Measurements from ENCODE around the gene MRPL51. TPM values are rescaled to one million over a fixed set of nuclear protein-coding genes. Genes with fewer than 3 reads are reported as not detected.

MRPL51 gene
- total and polyA plus RNA-seq, 9 of the 15 experiments (the other 6 are each of a cell fraction or from before 2014, with no cell fraction given): 127 to 727 (median 208) TPM

GRCh38 chr12:6533923-6534694 is 41.0 kb upstream of the MRPL51 start, which contains the start of gene GAPDH (continued):
- TF ChIP-seq GTF2E2 (tag; IDR thresholded peaks at IDR 0.05): peak; percentile 89
- TF ChIP-seq AFF1 (IDR thresholded peaks at IDR 0.05; ENCODE audit: low read depth in 1 of 2, partially characterized antibody in 2 of 2): peak in 1 of 2 experiments; percentile 86
- peak; percentile 8; the same call in 1 of the 2 replicates for TF ChIP-seq HCFC1 (IDR thresholded peaks at IDR 0.05; ENCODE audit: low read depth, low read length)
- TF ChIP-seq, protein P1, sequence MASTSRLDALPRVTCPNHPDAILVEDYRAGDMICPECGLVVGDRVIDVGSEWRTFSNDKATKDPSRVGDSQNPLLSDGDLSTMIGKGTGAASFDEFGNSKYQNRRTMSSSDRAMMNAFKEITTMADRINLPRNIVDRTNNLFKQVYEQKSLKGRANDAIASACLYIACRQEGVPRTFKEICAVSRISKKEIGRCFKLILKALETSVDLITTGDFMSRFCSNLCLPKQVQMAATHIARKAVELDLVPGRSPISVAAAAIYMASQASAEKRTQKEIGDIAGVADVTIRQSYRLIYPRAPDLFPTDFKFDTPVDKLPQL (IDR thresholded peaks at IDR 0.05; ENCODE audit: extremely low read depth, insufficient read length): peak; percentile 90
- TF ChIP-seq, protein P2, sequence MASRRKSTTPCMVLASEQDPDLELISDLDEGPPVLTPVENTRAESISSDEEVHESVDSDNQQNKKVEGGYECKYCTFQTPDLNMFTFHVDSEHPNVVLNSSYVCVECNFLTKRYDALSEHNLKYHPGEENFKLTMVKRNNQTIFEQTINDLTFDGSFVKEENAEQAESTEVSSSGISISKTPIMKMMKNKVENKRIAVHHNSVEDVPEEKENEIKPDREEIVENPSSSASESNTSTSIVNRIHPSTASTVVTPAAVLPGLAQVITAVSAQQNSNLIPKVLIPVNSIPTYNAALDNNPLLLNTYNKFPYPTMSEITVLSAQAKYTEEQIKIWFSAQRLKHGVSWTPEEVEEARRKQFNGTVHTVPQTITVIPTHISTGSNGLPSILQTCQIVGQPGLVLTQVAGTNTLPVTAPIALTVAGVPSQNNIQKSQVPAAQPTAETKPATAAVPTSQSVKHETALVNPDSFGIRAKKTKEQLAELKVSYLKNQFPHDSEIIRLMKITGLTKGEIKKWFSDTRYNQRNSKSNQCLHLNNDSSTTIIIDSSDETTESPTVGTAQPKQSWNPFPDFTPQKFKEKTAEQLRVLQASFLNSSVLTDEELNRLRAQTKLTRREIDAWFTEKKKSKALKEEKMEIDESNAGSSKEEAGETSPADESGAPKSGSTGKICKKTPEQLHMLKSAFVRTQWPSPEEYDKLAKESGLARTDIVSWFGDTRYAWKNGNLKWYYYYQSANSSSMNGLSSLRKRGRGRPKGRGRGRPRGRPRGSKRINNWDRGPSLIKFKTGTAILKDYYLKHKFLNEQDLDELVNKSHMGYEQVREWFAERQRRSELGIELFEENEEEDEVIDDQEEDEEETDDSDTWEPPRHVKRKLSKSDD (conservative IDR thresholded peaks at IDR 0.05; ENCODE audit: low read length): no peak
- TF ChIP-seq, protein P3, sequence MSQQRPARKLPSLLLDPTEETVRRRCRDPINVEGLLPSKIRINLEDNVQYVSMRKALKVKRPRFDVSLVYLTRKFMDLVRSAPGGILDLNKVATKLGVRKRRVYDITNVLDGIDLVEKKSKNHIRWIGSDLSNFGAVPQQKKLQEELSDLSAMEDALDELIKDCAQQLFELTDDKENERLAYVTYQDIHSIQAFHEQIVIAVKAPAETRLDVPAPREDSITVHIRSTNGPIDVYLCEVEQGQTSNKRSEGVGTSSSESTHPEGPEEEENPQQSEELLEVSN (IDR thresholded peaks at IDR 0.05; ENCODE audit: borderline replicate concordance in 1 of 2, extremely low read depth in 1 of 2, insufficient read depth in 1 of 2, insufficient read length in 1 of 2, low read depth in 1 of 2, low read length in 1 of 2, poor library complexity in 1 of 2, severe bottlenecking in 1 of 2): peak; percentile 81 to 90
- TF ChIP-seq CBX5 (IDR thresholded peaks at IDR 0.05; ENCODE audit: borderline replicate concordance, low read depth): no peak
- TF ChIP-seq, protein P4, sequence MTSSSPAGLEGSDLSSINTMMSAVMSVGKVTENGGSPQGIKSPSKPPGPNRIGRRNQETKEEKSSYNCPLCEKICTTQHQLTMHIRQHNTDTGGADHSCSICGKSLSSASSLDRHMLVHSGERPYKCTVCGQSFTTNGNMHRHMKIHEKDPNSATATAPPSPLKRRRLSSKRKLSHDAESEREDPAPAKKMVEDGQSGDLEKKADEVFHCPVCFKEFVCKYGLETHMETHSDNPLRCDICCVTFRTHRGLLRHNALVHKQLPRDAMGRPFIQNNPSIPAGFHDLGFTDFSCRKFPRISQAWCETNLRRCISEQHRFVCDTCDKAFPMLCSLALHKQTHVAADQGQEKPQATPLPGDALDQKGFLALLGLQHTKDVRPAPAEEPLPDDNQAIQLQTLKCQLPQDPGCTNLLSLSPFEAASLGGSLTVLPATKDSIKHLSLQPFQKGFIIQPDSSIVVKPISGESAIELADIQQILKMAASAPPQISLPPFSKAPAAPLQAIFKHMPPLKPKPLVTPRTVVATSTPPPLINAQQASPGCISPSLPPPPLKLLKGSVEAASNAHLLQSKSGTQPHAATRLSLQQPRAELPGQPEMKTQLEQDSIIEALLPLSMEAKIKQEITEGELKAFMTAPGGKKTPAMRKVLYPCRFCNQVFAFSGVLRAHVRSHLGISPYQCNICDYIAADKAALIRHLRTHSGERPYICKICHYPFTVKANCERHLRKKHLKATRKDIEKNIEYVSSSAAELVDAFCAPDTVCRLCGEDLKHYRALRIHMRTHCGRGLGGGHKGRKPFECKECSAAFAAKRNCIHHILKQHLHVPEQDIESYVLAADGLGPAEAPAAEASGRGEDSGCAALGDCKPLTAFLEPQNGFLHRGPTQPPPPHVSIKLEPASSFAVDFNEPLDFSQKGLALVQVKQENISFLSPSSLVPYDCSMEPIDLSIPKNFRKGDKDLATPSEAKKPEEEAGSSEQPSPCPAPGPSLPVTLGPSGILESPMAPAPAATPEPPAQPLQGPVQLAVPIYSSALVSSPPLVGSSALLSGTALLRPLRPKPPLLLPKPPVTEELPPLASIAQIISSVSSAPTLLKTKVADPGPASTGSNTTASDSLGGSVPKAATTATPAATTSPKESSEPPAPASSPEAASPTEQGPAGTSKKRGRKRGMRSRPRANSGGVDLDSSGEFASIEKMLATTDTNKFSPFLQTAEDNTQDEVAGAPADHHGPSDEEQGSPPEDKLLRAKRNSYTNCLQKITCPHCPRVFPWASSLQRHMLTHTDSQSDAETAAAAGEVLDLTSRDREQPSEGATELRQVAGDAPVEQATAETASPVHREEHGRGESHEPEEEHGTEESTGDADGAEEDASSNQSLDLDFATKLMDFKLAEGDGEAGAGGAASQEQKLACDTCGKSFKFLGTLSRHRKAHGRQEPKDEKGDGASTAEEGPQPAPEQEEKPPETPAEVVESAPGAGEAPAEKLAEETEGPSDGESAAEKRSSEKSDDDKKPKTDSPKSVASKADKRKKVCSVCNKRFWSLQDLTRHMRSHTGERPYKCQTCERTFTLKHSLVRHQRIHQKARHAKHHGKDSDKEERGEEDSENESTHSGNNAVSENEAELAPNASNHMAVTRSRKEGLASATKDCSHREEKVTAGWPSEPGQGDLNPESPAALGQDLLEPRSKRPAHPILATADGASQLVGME (CRISPR knock-in tag; IDR thresholded peaks at IDR 0.05): no peak
- peak; percentile 99 for TF ChIP-seq MAX (CRISPR knock-in tag; IDR thresholded peaks at IDR 0.05)
- peak; percentile 55; the same call in 1 of the 2 replicates for TF ChIP-seq ATF7 (IDR thresholded peaks at IDR 0.05)
